SK-N-SH (cell line): ENCODE results near the gene WT1. TPM values are rescaled to one million over a fixed set of nuclear protein-coding genes. Genes with fewer than 3 reads are reported as not detected.
A peak's percentile ranks its signal among the peaks of the same experiment; 100 is the strongest.

ENCODE experiments used
- CTCF ChIA-PET: fragments of 300-600, 350-600 bp; formaldehyde crosslinking; extraction: SDS; loops from one replicate; lab custom pipeline; 2021; lab: Yijun Ruan, JAX
- POLR2A ChIA-PET: fragments of 350-600 bp; sonication (Branson Sonifier 250); formaldehyde crosslinking; extraction: SDS; loops from one replicate; lab custom pipeline; 2020; ENCODE audit warnings: antibody characterized with exemption, inconsistent platforms; lab: Yijun Ruan, JAX
- DNase-seq: peaks from one replicate; pipeline ENCODE4 v3.0.0; 2012
- H2AFZ ChIP-seq: fragments of 200-600 bp; sonication (generic); 2 replicates; pipeline ENCODE4 v1.8.1; 2016; ENCODE audit warnings: antibody characterized with exemption, mild to moderate bottlenecking, low read depth
- H3F3A ChIP-seq: fragments of 200-600 bp; sonication (generic); replicated peaks from 2 replicates; pipeline ENCODE3; 2016; ENCODE audit warnings: antibody characterized with exemption, mild to moderate bottlenecking; ENCODE audit not compliant: insufficient read depth
- H3K27ac ChIP-seq, 2 experiments: fragments of 200-500 bp in 1 of 2; fragments of 200-600 bp in 1 of 2; sonication (Bioruptor generic) in 1 of 2; sonication (generic), shearing (Covaris generic) in 1 of 2; 2 replicates each; pipeline versions ENCODE4 v1.5.1 to v1.6.1; 2014 to 2016; ENCODE audit warnings: low read depth in 2 of 2, inconsistent platforms in 1 of 2, low read length in 1 of 2, mild to moderate bottlenecking in 1 of 2, mixed read lengths in 1 of 2
- H3K27me3 ChIP-seq: fragments of 200-600 bp; sonication (generic), shearing (Covaris generic); 2 replicates; pipeline ENCODE4 v1.6.1; 2016; ENCODE audit warnings: mixed run types; ENCODE audit not compliant: insufficient read depth
- H3K36me3 ChIP-seq, 2 experiments: fragments of 200-500 bp in 1 of 2; fragments of 200-600 bp in 1 of 2; sonication (Bioruptor generic) in 1 of 2; sonication (generic) in 1 of 2; replicated peaks in 1 of 2; 2 replicates each; pipeline versions ENCODE3 to v1.5.1; 2014 to 2016; ENCODE audit warnings: low read length in 1 of 2, mild to moderate bottlenecking in 1 of 2; ENCODE audit not compliant: insufficient read depth in 2 of 2, control insufficient read depth in 1 of 2
- H3K4me1 ChIP-seq, 2 experiments: fragments of 200-500 bp in 1 of 2; fragments of 200-600 bp in 1 of 2; sonication (Bioruptor generic) in 1 of 2; sonication (generic), shearing (Covaris generic) in 1 of 2; 2 replicates each; pipeline versions ENCODE4 v1.5.1 to v1.6.1; 2014 to 2016; ENCODE audit warnings: low read depth in 1 of 2, low read length in 1 of 2, mixed run types in 1 of 2; ENCODE audit not compliant: insufficient read depth in 2 of 2, control insufficient read depth in 1 of 2
- H3K4me2 ChIP-seq: fragments of 200-600 bp; sonication (generic), shearing (Covaris generic); 2 replicates; pipeline ENCODE4 v1.6.1; 2017; ENCODE audit warnings: mixed run types
- H3K4me3 ChIP-seq, 2 experiments: fragments of 200-500 bp in 1 of 2; fragments of 200-600 bp in 1 of 2; sonication (Bioruptor generic) in 1 of 2; sonication (generic), shearing (Covaris generic) in 1 of 2; 2 replicates each; pipeline versions ENCODE4 v1.5.1 to v1.8.1; 2014 to 2016; ENCODE audit warnings: low read depth in 2 of 2, inconsistent platforms in 1 of 2, low read length in 1 of 2, mild to moderate bottlenecking in 1 of 2, mixed read lengths in 1 of 2, moderate library complexity in 1 of 2
- H3K79me2 ChIP-seq: fragments of 200-600 bp; sonication (generic); 2 replicates; pipeline ENCODE4 v1.8.1; 2017; ENCODE audit warnings: mild to moderate bottlenecking; ENCODE audit not compliant: insufficient read depth
- H3K9ac ChIP-seq: fragments of 200-600 bp; sonication (generic); 2 replicates; pipeline ENCODE4 v1.6.1; 2017; ENCODE audit warnings: mixed run types
- H3K9me2 ChIP-seq: fragments of 200-600 bp; sonication (generic); 2 replicates; pipeline ENCODE4 v1.6.1; 2017; ENCODE audit warnings: mixed run types
- H3K9me3 ChIP-seq: fragments of 200-600 bp; sonication (generic); 2 replicates; pipeline ENCODE4 v1.6.1; 2017; ENCODE audit warnings: mixed run types, mild to moderate bottlenecking, moderate library complexity
- H4K20me1 ChIP-seq: fragments of 200-600 bp; sonication (generic); 2 replicates; pipeline ENCODE4 v1.6.1; 2017; ENCODE audit warnings: mild to moderate bottlenecking, mixed run types; ENCODE audit not compliant: insufficient read depth
- CTCF ChIP-seq: fragments of 200-600 bp; sonication (generic); IDR thresholded peaks from 2 replicates; pipeline ENCODE4 v1.6.1; 2017; ENCODE audit warnings: antibody characterized with exemption, mild to moderate bottlenecking, moderate library complexity
- FOSL2 ChIP-seq: IDR thresholded peaks from 2 replicates; pipeline ENCODE4 v1.4.0; 2012; ENCODE audit warnings: low read depth, mild to moderate bottlenecking, moderate library complexity, borderline replicate concordance
- FOXM1 ChIP-seq: IDR thresholded peaks from 2 replicates; pipeline ENCODE4 v1.4.0; 2012; ENCODE audit warnings: low read depth, mild to moderate bottlenecking
- NFIC ChIP-seq: IDR thresholded peaks from 2 replicates; pipeline ENCODE4 v1.4.0; 2012; ENCODE audit warnings: borderline replicate concordance
- POLR2AphosphoS5 ChIP-seq: IDR thresholded peaks from 2 replicates; pipeline ENCODE4 v1.6.1; 2012; ENCODE audit warnings: low read depth, low read length
- RCOR1 ChIP-seq: fragments of 150-350 bp; IDR thresholded peaks from 2 replicates; pipeline ENCODE4 v1.6.1; 2017; ENCODE audit warnings: antibody characterized with exemption, low read length
- RFX5 ChIP-seq: IDR thresholded peaks from 2 replicates; pipeline ENCODE4 v1.6.1; 2012; ENCODE audit warnings: mild to moderate bottlenecking, improper control_type of control experiment, low read length
- SIN3A ChIP-seq: IDR thresholded peaks from 2 replicates; pipeline ENCODE4 v1.6.1; 2012; ENCODE audit warnings: low read depth, mild to moderate bottlenecking, low read length, moderate library complexity, borderline replicate concordance
- USF2 ChIP-seq: fragments of 150-350 bp; IDR thresholded peaks from 2 replicates; pipeline ENCODE4 v1.6.1; 2017; ENCODE audit warnings: antibody characterized with exemption, low read length, low read depth, borderline replicate concordance
- YY1 ChIP-seq: IDR thresholded peaks from 2 replicates; pipeline ENCODE4 v1.4.0; 2012; ENCODE audit warnings: low read depth, mild to moderate bottlenecking
- WGBS: methylation state at CpG from one replicate; pipeline ENCODE4 v1.1.6; 2017; ENCODE audit warnings: low lambda C conversion rate; 5-methylcytosine and 5-hydroxymethylcytosine counted together
- polyA plus RNA-seq, 3 experiments: library from polyadenylated mRNA; depleted of rRNA; stranded (reverse); fragments of >200 nt; gene quantifications; 2 replicates each; pipeline ENCODE4 v1.2.3, GENCODE V29; 2012

WT1 gene
- polyA plus RNA-seq, 1 of the 3 experiments (the other 2 are of a cell fraction) = 0.49 TPM

- peaks cover 6% of the 10 kb centered on the region; the same call in 1 of the 2 replicates for H3K27me3 ChIP-seq
- H3K27ac ChIP-seq = no peak overlapping the region
- no peaks in the 10 kb centered on the region for H3K79me2 ChIP-seq
- H3K36me3 ChIP-seq = no peaks in the 10 kb centered on the region
- WGBS = 75% methylated on average over 9 of the region's 10 CpGs
- peaks cover 4% of the 10 kb centered on the region for H3F3A ChIP-seq
- no peaks in the 10 kb centered on the region for H4K20me1 ChIP-seq
- H3K9me2 ChIP-seq = no peaks in the 10 kb centered on the region
- H2AFZ ChIP-seq = no peak overlapping the region
- CTCF ChIA-PET = interaction anchor here (0.6 kb wide), 1 partner anchor 42 kb away, joined by 3 read pairs; no protein-coding TSS in a partner anchor
- H3K9me3 ChIP-seq = no peaks in the 10 kb centered on the region
- TF ChIP-seq POLR2AphosphoS5 = no peak
- no peak for TF ChIP-seq FOSL2
- no peak for TF ChIP-seq RCOR1
- TF ChIP-seq SIN3A = no peak
- peaks cover 4 to 82% of the 10 kb centered on the region in 2 experiments for H3K4me1 ChIP-seq
- H3K4me2 ChIP-seq = no peak overlapping the region
- POLR2A ChIA-PET = no interaction called here
- DNase-seq = no peak
- H3K9ac ChIP-seq = no peak overlapping the region
- no peak overlapping the region for H3K4me3 ChIP-seq
Observed at GRCh38 chr11:32388871-32389770, 46.2 kb downstream of the WT1 start.

GRCh38 chr11:32388365-32388764, 47.0 kb downstream of the WT1 start:
- Histone ChIP-seq H3K27me3 (peaks cover 11% of the 10 kb centered on the region; the same call in 1 of the 2 replicates), H3K9ac (no peak overlapping the region), H3K79me2 (no peaks in the 10 kb centered on the region), H3K9me2 (no peaks in the 10 kb centered on the region), H4K20me1 (no peaks in the 10 kb centered on the region), H3F3A (peaks cover 4% of the 10 kb centered on the region), H3K36me3 (no peaks in the 10 kb centered on the region), H3K4me3 (no peak overlapping the region), H3K27ac (no peak overlapping the region), H3K9me3 (no peaks in the 10 kb centered on the region), H3K4me2 (no peak overlapping the region), H3K4me1 (peaks cover 4 to 78% of the 10 kb centered on the region in 2 experiments), H2AFZ (no peak overlapping the region)
- CTCF ChIA-PET = no interaction called here
- no peak for TF ChIP-seq CTCF
- DNase-seq = no peak
- POLR2A ChIA-PET = no interaction called here
- 61% methylated on average over 4 of the region's 4 CpGs for WGBS

- Histone ChIP-seq H2AFZ (no peak overlapping the region), H3K27me3 (peaks cover 16% of the 10 kb centered on the region; the same call in 1 of the 2 replicates), H3K36me3 (no peaks in the 10 kb centered on the region), H3K9me3 (no peaks in the 10 kb centered on the region), H3K79me2 (no peaks in the 10 kb centered on the region), H3K9me2 (no peaks in the 10 kb centered on the region), H3K4me1 (peaks cover 4 to 68% of the 10 kb centered on the region in 2 experiments), H3F3A (peaks cover 4% of the 10 kb centered on the region), H3K9ac (no peak overlapping the region), H4K20me1 (no peaks in the 10 kb centered on the region), H3K27ac (no peak overlapping the region), H3K4me2 (peak overlapping the region; percentile 58; the same call in 1 of the 2 replicates), H3K4me3 (no peak overlapping the region)
- DNase-seq = no peak
- POLR2A ChIA-PET = no interaction called here
- CTCF ChIA-PET = interaction anchor here (2.0 kb wide), 1 partner anchor 13 kb away, joined by 6 read pairs; no protein-coding TSS in a partner anchor
- WGBS = 96% methylated on average over 4 of the region's 4 CpGs
- no peak for TF ChIP-seq NFIC
- no peak for TF ChIP-seq RFX5
- TF ChIP-seq USF2 = no peak
- TF ChIP-seq POLR2AphosphoS5 = no peak
- TF ChIP-seq FOXM1 = no peak
- no peak for TF ChIP-seq YY1
Observed at GRCh38 chr11:32387411-32387810, 47.9 kb downstream of the WT1 start.
